GM23338 (cell line): Measurements from ENCODE around the gene MAGEE1. TPM values are rescaled to one million over a fixed set of nuclear protein-coding genes. Genes with fewer than 3 reads are reported as not detected.

Experiments used
- ATAC-seq: fragments of 200-7000 bp; cut with Tn5 transposase; 3 replicates; pipeline ENCODE4 v1.9.1; 2020
- DNase-seq: peaks from one replicate; pipeline ENCODE4 v3.0.0-alpha.2; 2015; ENCODE audit warnings: low spot score
- H2AFZ ChIP-seq: fragments of 200-600 bp; sonication (generic); 2 replicates; pipeline ENCODE4 v1.8.0; 2016; ENCODE audit warnings: antibody characterized with exemption, mild to moderate bottlenecking, moderate library complexity
- H3F3A ChIP-seq: fragments of 200-600 bp; sonication (generic); replicated peaks from 2 replicates; pipeline ENCODE4 v1.8.0; 2017; ENCODE audit warnings: antibody characterized with exemption, mixed run types, low read depth
- H3K27ac ChIP-seq: fragments of 200-600 bp; sonication (generic); 2 replicates; pipeline ENCODE4 v1.6.1; 2016; ENCODE audit warnings: low read depth
- H3K27me3 ChIP-seq: fragments of 200-600 bp; sonication (generic); 2 replicates; pipeline ENCODE4 v1.8.0; 2016; ENCODE audit warnings: mild to moderate bottlenecking, mixed run types, moderate library complexity; ENCODE audit not compliant: insufficient read depth
- H3K36me3 ChIP-seq: fragments of 200-600 bp; sonication (generic); 2 replicates; pipeline ENCODE4 v1.8.0; 2016; ENCODE audit warnings: mild to moderate bottlenecking; ENCODE audit not compliant: insufficient read depth
- H3K4me1 ChIP-seq: fragments of 200-600 bp; sonication (generic); 2 replicates; pipeline ENCODE4 v1.8.0; 2016; ENCODE audit warnings: mild to moderate bottlenecking, moderate library complexity; ENCODE audit not compliant: insufficient read depth
- H3K4me2 ChIP-seq: fragments of 200-600 bp; sonication (generic); 2 replicates; pipeline ENCODE4 v1.7.1; 2017; ENCODE audit warnings: mixed run types
- H3K4me3 ChIP-seq: fragments of 200-600 bp; sonication (generic); 2 replicates; pipeline ENCODE4 v1.6.1; 2016; ENCODE audit warnings: mixed run types
- H3K79me2 ChIP-seq: fragments of 200-600 bp; sonication (generic); replicated peaks from 2 replicates; pipeline ENCODE4 v1.8.0; 2017; ENCODE audit warnings: mild to moderate bottlenecking; ENCODE audit not compliant: insufficient read depth
- H3K9me2 ChIP-seq: fragments of 200-600 bp; sonication (generic); 2 replicates; pipeline ENCODE4 v1.8.0; 2017; ENCODE audit not compliant: insufficient read depth
- H4K20me1 ChIP-seq: fragments of 200-600 bp; sonication (generic); replicated peaks from 2 replicates; pipeline ENCODE4 v1.8.0; 2017; ENCODE audit warnings: mild to moderate bottlenecking; ENCODE audit not compliant: insufficient read depth
- H3K27ac Mint-ChIP-seq: 2 replicates; pipeline ENCODE4 v1.8.0; 2020; ENCODE audit warnings: inconsistent platforms, mild to moderate bottlenecking, moderate library complexity, mixed read lengths
- H3K27me3 Mint-ChIP-seq: 3 replicates; pipeline ENCODE4 v1.8.0; 2022; ENCODE audit warnings: low read depth, mild to moderate bottlenecking, moderate library complexity, mixed read lengths, inconsistent platforms; ENCODE audit not compliant: insufficient read depth, poor library complexity
- H3K36me3 Mint-ChIP-seq: 3 replicates; pipeline ENCODE4 v1.8.0; 2021; ENCODE audit warnings: low read depth, mild to moderate bottlenecking, inconsistent platforms, moderate library complexity, mixed read lengths
- H3K4me1 Mint-ChIP-seq: 3 replicates; pipeline ENCODE4 v1.8.0; 2020; ENCODE audit warnings: mild to moderate bottlenecking, inconsistent platforms, mixed read lengths
- H3K4me3 Mint-ChIP-seq: 3 replicates; pipeline ENCODE4 v1.8.0; 2021; ENCODE audit warnings: moderate library complexity, mild to moderate bottlenecking, inconsistent platforms, mixed read lengths
- H3K9me3 Mint-ChIP-seq: 3 replicates; pipeline ENCODE4 v1.8.0; 2020; ENCODE audit warnings: moderate library complexity, mild to moderate bottlenecking, inconsistent platforms, mixed read lengths
- CREB1 ChIP-seq: fragments of 250-450 bp; sonication (Bioruptor Pico); IDR thresholded peaks from 2 replicates; pipeline ENCODE4 v1.5.0; 2020; ENCODE audit warnings: low read depth, mild to moderate bottlenecking, moderate library complexity
- NANOG ChIP-seq: IDR thresholded peaks from 2 replicates; pipeline ENCODE4 v1.6.1; 2016; ENCODE audit warnings: antibody characterized with exemption, borderline replicate concordance
- ZNF114 ChIP-seq: fragments of 250-450 bp; sonication (Bioruptor Pico); IDR thresholded peaks from 2 replicates; pipeline ENCODE4 v1.5.0; 2020; ENCODE audit warnings: mild to moderate bottlenecking, moderate library complexity
- polyA plus RNA-seq: library from polyadenylated mRNA; unstranded; fragments of >200 nt; fragmentation: Nextera tagmentation; extraction: Ambion mirVana; gene quantifications from 2 replicates; pipeline ENCODE4 v1.2.1, GENCODE V29; 2016
- total RNA-seq: library from RNA; depleted of rRNA; stranded (reverse); fragments of >200 nt; shearing (Covaris generic); gene quantifications from 2 replicates; pipeline ENCODE4 v1.2.3, GENCODE V29; 2014
- TF ChIP-seq, protein P1 (sequence below): fragments of 250-450 bp; sonication (Bioruptor Pico); IDR thresholded peaks from 2 replicates; pipeline ENCODE4 v1.5.0; 2020; ENCODE audit warnings: mild to moderate bottlenecking, moderate library complexity
- TF ChIP-seq, protein P2 (sequence below): IDR thresholded peaks from 2 replicates; pipeline ENCODE4 v1.6.1; 2016; ENCODE audit warnings: antibody characterized with exemption

MAGEE1 gene
- total and polyA plus RNA-seq, 2 experiments from 2014 or later: 1.5 to 11.6 TPM

DNA sequence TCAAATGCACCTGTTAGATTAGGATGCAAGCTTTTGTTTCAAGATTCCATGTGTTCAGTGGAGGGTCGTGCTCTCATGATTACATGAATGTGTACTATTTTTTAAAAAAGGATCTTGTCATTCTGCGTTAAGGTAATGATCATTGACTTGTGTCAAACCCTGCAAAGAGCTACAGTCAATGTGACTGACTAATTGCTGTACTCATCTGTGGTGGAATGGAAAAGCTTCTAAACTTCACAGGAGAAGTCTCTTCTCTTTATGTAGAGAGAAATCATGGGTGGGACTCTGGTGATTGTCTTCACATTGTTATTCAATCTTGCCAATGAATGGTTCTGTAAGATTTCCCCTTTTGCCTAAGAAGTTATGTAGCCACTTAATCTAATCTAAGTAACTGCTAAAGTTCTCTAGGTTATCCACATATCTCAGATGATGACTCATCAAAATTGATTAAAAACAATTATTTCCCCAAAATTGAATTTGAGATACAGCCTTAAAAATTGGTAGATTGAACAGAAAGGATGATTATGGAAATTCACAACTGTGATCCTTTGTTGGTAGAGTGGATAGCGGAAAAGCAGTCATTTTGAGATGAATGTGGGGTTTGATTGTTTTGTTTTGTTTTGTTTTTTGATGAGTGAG lies 6.7 kb downstream of the MAGEE1 start:
- no peaks in the 10 kb centered on the region for H3K9me3 Mint-ChIP-seq
- H3F3A ChIP-seq: no peaks in the 10 kb centered on the region
- H3K4me3 Mint-ChIP-seq: no peak overlapping the region
- H3K36me3 Mint-ChIP-seq: no peaks in the 10 kb centered on the region
- ATAC-seq (no peak), DNase-seq (no peak)
- H3K4me2 ChIP-seq: peak overlapping the region; percentile 38
- H3K9me2 ChIP-seq: no peaks in the 10 kb centered on the region
- TF ChIP-seq, protein P1, sequence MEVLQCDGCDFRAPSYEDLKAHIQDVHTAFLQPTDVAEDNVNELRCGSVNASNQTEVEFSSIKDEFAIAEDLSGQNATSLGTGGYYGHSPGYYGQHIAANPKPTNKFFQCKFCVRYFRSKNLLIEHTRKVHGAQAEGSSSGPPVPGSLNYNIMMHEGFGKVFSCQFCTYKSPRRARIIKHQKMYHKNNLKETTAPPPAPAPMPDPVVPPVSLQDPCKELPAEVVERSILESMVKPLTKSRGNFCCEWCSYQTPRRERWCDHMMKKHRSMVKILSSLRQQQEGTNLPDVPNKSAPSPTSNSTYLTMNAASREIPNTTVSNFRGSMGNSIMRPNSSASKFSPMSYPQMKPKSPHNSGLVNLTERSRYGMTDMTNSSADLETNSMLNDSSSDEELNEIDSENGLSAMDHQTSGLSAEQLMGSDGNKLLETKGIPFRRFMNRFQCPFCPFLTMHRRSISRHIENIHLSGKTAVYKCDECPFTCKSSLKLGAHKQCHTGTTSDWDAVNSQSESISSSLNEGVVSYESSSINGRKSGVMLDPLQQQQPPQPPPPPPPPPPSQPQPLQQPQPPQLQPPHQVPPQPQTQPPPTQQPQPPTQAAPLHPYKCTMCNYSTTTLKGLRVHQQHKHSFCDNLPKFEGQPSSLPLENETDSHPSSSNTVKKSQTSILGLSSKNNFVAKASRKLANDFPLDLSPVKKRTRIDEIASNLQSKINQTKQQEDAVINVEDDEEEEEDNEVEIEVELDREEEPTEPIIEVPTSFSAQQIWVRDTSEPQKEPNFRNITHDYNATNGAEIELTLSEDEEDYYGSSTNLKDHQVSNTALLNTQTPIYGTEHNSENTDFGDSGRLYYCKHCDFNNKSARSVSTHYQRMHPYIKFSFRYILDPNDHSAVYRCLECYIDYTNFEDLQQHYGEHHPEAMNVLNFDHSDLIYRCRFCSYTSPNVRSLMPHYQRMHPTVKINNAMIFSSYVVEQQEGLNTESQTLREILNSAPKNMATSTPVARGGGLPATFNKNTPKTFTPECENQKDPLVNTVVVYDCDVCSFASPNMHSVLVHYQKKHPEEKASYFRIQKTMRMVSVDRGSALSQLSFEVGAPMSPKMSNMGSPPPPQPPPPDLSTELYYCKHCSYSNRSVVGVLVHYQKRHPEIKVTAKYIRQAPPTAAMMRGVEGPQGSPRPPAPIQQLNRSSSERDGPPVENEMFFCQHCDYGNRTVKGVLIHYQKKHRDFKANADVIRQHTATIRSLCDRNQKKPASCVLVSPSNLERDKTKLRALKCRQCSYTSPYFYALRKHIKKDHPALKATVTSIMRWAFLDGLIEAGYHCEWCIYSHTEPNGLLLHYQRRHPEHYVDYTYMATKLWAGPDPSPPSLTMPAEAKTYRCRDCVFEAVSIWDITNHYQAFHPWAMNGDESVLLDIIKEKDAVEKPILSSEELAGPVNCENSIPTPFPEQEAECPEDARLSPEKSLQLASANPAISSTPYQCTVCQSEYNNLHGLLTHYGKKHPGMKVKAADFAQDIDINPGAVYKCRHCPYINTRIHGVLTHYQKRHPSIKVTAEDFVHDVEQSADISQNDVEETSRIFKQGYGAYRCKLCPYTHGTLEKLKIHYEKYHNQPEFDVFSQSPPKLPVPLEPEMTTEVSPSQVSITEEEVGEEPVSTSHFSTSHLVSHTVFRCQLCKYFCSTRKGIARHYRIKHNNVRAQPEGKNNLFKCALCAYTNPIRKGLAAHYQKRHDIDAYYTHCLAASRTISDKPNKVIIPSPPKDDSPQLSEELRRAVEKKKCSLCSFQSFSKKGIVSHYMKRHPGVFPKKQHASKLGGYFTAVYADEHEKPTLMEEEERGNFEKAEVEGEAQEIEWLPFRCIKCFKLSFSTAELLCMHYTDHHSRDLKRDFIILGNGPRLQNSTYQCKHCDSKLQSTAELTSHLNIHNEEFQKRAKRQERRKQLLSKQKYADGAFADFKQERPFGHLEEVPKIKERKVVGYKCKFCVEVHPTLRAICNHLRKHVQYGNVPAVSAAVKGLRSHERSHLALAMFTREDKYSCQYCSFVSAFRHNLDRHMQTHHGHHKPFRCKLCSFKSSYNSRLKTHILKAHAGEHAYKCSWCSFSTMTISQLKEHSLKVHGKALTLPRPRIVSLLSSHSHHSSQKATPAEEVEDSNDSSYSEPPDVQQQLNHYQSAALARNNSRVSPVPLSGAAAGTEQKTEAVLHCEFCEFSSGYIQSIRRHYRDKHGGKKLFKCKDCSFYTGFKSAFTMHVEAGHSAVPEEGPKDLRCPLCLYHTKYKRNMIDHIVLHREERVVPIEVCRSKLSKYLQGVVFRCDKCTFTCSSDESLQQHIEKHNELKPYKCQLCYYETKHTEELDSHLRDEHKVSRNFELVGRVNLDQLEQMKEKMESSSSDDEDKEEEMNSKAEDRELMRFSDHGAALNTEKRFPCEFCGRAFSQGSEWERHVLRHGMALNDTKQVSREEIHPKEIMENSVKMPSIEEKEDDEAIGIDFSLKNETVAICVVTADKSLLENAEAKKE (CRISPR knock-in tag): no peak
- TF ChIP-seq CREB1 (CRISPR knock-in tag) (no peak), ZNF114 (CRISPR knock-in tag) (no peak), NANOG (no peak; the same call in 1 of the 2 replicates)
- TF ChIP-seq, protein P2, sequence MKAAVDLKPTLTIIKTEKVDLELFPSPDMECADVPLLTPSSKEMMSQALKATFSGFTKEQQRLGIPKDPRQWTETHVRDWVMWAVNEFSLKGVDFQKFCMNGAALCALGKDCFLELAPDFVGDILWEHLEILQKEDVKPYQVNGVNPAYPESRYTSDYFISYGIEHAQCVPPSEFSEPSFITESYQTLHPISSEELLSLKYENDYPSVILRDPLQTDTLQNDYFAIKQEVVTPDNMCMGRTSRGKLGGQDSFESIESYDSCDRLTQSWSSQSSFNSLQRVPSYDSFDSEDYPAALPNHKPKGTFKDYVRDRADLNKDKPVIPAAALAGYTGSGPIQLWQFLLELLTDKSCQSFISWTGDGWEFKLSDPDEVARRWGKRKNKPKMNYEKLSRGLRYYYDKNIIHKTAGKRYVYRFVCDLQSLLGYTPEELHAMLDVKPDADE: no peak
- no peaks in the 10 kb centered on the region for H3K27me3 ChIP-seq
- H3K36me3 ChIP-seq: no peaks in the 10 kb centered on the region
- peaks cover 14% of the 10 kb centered on the region for H3K4me1 ChIP-seq
- H3K27ac ChIP-seq: no peak overlapping the region
- no peak overlapping the region for H2AFZ ChIP-seq
- no peaks in the 10 kb centered on the region for H4K20me1 ChIP-seq
- H3K27me3 Mint-ChIP-seq: no peaks in the 10 kb centered on the region
- H3K79me2 ChIP-seq: peaks cover 15% of the 10 kb centered on the region; the same call in 1 of the 2 replicates
- H3K4me1 Mint-ChIP-seq: peaks cover 16% of the 10 kb centered on the region
- peak overlapping the region; percentile 26; the same call in 1 of the 2 replicates for H3K4me3 ChIP-seq
- peak overlapping the region; percentile 84 for H3K27ac Mint-ChIP-seq
